COR-L47 (cell line): Measurements from ENCODE around the gene THAP5.
A peak's percentile ranks its signal among the peaks of the same experiment; 100 is the strongest.
"Not testable (repeated sequence)": the region's sequence is repeated elsewhere in the genome, so short reads cannot be mapped to it uniquely, and the experiment has no call there.

Experiments
- DNase-seq: peaks from one replicate; lab custom pipeline; 2025; lab: John Stamatoyannopoulos, UW

The THAP5 gene

DNA sequence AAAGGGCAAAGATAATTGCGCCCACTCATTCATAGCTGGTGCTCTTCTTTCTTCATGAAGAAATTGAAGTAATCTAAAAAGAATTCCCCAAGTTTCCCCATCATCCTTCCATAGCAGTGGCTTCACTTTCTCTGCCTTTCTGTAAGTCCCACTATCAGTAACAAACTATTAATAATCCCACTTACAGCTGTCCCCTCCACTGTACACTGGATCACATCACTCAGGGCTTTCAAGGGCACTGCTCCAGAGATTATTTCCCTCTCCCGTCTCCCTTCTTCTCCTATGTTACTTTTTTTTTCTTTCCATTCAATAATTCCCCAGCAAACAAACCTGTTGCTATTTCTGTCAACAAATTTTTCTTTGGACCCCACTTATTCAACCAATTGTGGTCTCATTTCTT is 16.3 kb upstream of the THAP5 start:
- no peak for DNase-seq

DNA sequence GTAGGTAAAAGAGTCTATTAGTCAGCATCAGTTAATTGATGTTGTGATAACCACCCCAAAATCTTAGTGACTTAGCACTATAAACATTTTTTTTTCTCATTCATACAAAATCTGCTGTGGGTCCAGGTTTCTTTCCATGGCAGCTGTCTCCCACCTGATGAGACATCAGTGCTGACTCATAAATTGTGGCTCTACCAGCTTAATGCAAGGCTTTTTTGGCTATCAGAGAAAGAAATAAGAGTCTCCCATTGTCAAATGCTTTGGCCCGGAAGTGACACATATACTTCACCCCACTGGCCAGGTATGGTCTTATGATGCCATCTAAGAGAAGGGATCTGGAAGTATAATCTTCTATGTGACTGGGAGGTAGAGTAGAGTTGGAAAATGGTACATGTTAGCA is 14.7 kb upstream of the THAP5 start:
- DNase-seq, result no peak

DNA sequence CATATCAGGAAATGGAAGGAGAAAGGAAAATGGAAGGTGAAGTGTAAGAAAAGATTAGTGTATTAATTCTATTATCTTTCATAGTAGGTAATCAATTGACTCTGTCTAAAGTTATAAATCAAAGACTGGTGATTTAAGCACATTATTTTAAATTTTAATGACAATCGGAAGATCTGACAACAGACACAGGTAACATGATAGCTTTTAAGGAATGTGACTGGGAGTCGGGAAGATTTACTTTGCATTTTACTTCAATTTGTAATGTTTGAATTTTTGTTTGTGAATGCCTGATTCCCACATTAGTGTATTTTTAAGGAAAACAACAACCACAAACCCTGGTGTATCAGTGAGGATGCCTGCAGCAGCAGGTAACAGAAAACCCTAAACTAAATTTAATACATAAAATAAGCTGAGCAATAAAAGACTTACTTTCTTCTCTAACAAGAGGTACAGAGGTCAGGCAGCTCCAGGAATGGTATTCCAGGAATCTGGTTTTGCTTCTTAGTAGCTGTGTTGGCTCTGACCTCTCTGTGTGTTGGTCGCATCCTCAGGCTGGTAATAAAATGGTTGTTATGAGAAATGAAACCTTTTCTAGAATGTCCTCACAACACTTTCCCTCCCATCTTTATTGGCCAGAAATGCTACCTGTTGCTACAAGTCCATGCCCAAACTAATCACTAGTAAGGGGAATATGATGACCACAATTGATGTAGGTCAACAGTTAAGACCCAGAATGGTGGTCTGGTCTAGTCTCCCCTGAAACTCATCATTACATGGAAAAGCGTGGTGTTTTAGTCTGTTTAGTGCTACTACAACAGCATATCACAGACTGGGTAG is 12.4 kb upstream of the THAP5 start:
- no peak for DNase-seq

DNA sequence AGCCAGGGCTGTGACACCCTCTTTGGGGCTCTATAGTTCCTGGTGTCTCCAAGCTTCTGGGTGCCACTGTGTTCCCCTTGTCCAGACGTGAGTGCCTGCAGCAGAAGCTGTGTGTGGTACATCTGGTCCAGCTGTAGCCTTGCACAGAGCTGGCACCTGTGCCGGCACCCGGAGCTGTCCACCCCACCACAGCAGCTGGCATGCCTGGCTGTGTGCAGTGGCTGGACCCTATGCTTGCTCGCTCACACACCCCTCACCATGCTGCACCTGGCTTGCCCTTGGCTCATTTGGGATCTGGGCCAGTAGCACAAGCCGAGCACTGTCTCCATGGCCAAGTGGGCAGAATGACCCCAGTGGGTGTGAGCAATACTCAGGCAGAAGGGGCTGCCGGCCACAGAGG is 10.8 kb upstream of the THAP5 start:
- no peak for DNase-seq

GRCh38 chr7:108578937-108579336 is 9.4 kb upstream of the THAP5 start:
- DNase-seq, result no peak

DNA sequence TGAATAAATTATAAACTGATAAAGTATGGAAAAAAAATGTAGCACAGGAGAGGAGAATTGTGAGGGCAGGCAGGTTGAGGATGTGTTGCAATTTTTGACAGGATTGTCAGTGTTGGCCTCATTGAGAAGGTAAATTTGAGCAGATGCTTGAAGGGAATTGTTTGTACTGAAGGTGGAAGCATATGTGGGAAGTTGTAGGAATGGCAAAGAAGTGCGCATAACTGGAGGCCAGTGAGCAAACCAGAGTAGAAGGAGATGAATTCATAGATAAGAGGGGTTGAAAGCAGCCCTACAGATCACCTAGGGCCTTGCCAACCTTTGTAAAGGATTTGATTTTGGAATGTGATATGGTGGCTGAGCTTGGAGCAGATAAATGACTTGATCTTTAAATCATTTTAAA is 6.6 kb upstream of the THAP5 start:
- no peak for DNase-seq

DNA sequence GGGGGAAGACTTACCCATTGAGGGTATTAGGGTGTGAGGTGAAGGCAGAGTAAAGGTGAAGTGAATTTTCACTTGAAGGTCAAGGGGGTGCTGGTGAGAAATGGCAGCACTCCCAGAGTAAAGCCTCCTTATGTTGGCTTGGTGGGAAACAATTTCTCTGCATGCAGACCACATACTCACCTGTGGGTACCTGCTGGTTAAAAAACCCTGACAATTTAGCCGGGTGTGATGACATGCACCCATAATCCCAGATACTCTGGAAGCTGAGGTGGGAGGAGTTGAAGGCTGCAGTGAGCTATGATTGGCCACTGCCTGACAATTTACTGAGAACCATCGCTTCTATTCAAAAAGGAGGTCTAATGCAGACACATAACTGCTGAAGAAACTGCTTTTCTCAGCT is 5.7 kb upstream of the THAP5 start:
- DNase-seq, result no peak

DNA sequence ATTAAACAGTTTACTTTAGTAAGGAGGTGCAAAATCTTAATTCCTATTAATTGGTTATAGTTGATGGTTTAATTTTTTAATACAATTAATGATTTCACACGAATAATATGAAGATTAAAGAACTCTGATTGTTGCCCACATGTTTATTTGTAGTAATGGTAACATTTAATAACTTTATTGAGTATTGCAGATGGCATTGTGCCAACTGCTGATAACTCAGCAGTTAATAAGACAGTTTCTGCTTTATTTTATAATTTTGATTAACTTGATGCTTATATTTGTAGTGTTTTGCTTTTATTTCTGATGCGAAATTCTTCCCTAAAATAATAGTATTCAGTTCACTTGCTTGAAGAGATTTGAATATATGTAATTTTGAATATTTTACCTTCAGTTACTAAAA is 3.0 kb upstream of the THAP5 start:
- no peak for DNase-seq

- peak; percentile 28 for DNase-seq
Observed at GRCh38 chr7:108570146-108570755, 745 bp upstream of the THAP5 start.

GRCh38 chr7:108568801-108569380 is 615 bp downstream of the THAP5 start:
- DNase-seq, result peak; percentile 55

- no peak for DNase-seq
Observed at GRCh38 chr7:108565987-108566386, 3.5 kb downstream of the THAP5 start.

DNA sequence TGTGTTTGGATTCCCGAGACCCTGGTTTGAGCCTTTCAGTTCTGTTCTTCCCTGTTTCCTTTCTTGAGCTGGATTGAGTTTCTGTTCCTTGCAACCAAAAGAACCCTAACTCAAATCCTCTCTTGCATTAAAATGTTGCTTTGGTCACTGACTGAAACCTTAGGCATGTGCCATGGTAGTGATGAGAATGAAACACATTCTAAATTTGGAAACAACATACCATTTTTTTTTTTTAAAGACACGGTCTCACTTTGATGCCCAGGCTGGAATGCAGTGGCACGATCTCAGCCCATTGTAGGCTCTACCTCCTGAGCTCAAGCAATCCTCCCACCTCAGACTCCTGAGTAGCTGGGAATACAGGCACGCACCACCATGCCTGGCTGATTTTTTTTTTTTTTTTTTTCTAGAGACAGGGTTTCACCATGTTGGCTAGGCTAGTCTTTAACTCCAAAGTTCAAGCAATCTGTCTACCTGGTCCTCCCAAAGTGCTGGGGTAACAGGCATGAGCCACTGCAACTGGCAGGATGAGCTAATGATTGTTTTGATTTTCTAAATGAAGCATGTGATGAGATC is 8.4 kb downstream of the THAP5 start:
- no peak for DNase-seq

DNA sequence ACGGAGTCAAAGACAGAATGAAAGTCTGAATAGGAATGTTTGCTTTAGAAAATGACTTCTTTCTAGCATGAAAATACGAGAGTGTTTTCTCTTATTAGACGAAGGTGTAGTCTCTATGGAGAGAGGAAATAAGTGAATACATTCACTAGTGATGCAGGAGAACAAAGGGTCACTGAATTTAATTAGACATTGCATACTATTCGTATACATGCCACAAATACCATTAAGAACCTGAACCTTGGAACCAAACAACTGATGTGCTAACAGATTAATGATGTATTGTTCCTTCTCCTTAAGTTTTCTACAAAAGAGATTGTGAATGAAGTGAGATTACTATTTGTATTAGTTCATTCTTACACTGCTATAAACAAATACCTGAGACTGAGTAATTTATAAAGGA is 10.3 kb downstream of the THAP5 start:
- DNase-seq, result no peak

DNA sequence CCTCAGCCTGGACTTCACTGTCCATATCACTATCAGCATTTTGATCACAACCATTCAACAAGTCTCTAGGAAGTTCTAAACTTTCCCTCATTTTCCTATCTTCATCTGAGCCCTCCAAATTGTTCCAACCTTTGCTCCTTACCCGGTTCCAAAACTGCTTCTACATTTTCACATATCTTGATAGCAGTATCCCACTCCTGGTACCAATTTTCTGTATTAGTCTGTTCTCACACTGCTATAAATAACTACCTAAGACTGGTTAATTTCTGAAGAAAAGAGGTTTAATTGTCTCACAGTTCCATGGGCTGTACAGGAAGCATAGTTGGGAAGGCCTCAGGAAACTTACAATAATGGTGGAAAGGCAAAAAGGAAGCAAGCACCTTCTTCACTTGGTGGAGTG is 11.9 kb downstream of the THAP5 start:
- no peak for DNase-seq

- DNase-seq, result no peak
Observed at GRCh38 chr7:108557191-108557590, 12.3 kb downstream of the THAP5 start.

GRCh38 chr7:108556665-108557064 is 12.8 kb downstream of the THAP5 start:
- DNase-seq, result not testable (repeated sequence)

- not testable (repeated sequence) for DNase-seq
Observed at GRCh38 chr7:108548141-108548896, 21.2 kb downstream of the THAP5 start.

GRCh38 chr7:108541478-108541877 is 28.0 kb downstream of the THAP5 start:
- no peak for DNase-seq

DNA sequence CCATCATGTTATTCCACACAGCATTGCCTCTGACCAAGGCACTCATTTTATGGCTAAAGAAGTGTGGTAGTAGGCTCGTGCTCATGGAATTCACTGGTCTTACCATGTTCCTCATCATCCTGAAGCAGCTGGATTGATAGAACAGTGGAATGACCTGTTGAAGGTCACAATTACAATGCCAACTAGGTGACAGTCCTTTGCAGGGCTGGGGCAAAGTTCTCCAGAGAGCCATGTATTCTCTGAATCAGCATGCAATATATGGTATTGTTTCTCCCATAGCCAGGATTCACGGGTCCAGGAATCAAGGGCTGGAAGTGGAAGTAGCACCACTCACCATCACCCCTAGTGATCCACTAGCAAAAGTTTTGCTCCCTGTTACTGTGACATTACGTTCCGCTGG is 30.8 kb downstream of the THAP5 start:
- not testable (repeated sequence) for DNase-seq

GRCh38 chr7:108538236-108538635 is 31.3 kb downstream of the THAP5 start:
- not testable (repeated sequence) for DNase-seq

GRCh38 chr7:108537229-108537628 is 32.3 kb downstream of the THAP5 start:
- DNase-seq, result no peak

DNA sequence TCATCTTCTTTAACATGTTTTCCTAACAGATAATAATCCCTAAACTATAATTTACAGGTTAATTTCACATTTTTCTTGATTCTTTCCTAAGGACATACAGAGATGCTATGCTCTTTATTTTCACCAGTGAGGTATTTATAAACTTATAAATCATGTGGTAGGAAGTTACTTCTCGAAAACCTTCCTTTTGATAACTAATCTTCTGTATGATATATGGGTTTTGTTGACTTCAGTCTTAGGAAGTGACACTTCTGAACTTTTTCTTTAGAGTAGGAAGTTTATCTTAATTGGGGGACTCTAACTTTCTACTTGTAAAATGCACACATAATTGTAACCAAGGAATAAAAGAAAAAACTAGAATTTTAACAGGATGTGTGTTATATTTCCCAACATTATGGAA is 33.8 kb downstream of the THAP5 start:
- DNase-seq, result no peak
